Daoy (cell line): ENCODE data around the gene ZNF175. TPM values are rescaled to one million over a fixed set of nuclear protein-coding genes. Genes with fewer than 3 reads are reported as not detected.

Experiments used
- DNase-seq: peaks from one replicate; pipeline ENCODE4 v3.0.0-alpha.2; 2015; ENCODE audit warnings: low read depth
- total RNA-seq: library from RNA; depleted of rRNA; stranded (reverse); fragments of >200 nt; shearing (Covaris generic); gene quantifications from 2 replicates; pipeline ENCODE4 v1.2.3, GENCODE V29; 2014

Gene ZNF175
- total RNA-seq, 1 experiment from 2014 or later, result 4.5 TPM

DNA sequence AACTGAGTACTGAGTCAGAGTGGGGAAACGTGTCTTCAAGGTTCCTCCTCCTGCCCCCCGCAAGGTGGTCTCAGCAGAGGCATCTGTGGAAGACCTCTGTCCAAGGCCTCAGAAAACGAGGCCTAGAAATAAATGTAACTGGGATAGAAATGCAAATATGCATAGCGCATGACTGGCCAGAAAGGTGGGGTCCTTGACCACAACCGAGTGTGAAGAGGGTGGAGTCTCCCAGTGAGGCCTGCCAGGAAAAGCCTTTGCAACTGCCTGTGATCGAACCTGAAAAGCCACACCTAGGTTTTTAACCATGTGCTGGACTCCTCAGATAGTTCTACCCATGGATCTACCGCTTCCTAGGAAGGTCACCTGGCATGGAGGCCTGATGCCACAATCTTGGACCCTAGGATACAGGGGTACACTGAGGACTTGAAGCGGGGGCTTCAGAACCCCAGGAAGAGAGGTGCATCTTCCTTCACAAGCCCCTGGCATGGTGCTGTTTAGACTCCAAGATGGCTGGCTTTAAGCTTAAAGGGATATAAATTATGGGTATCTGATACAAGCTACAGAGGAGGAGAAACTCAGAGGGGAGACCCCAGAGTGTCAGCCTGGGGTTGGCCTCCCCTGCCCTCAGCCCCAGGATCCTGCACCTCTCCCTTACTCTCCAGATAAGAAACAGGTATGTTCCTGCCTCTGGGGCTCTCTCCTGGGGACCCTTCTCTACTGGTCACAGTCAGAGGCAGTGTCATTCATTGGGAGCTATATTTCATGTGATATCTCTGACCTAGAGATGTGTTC, 21.4 kb upstream of the ZNF175 start:
- no peak for DNase-seq

- no peak for DNase-seq
Measured at GRCh38 chr19:51550848-51551672, 20.0 kb upstream of the ZNF175 start.

- no peak for DNase-seq
Measured at GRCh38 chr19:51551673-51552432, 19.2 kb upstream of the ZNF175 start.

DNA sequence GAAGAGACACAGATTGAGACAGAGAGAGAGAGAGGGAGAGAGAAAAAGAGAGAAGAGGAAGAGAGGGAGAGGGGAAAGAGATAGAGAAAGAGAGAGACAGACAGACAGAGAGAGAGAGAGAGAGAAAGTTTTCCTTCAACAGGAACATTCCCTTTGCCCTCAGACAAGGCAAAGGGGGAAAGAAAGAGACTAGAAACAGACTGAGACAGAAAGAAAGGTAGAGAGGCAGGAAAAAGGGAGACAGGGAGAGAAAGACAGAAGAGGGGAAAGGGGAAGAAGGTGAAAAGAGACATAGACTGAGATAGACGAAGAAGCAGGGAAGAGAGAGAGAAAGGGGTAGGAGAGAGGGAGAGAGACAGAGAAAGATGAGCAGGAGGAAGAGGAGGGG, 18.5 kb upstream of the ZNF175 start:
- DNase-seq, result no peak

DNA sequence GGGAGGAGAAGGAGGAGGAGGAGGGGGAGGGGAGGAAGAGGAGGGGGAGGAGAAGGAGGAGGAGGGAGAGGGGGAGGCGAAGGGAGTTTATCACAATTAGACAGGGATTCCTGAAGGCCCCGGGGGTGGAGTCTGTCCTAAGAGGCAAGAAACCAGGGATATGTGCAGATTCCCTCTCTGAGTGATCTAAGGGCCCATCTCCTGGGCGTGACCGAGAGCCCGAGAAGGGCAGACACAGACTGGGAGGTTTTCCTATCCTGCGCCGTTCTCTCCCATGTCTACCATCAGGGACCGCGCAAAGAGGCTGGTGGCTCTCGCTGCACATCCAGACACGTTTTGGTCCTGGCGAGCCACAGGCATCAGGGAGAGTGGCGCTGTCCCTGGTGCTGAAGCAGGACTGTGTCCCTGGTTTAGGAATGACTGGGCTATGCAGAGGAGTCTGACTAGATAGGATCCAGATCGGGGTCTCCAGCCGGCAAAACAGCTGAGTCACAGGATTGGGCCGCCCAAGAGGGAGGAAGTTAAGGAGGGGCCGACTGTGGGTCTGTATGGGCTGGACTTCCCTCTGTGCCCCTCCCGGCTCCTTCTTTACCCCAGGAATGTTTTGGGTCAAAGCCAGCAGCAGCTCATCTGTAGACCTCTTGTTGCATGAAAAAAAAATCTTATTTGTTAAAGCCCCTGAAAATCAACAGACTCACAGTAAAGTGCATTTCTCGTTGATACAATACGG, 17.9 kb upstream of the ZNF175 start:
- DNase-seq, result peak; percentile 85

DNA sequence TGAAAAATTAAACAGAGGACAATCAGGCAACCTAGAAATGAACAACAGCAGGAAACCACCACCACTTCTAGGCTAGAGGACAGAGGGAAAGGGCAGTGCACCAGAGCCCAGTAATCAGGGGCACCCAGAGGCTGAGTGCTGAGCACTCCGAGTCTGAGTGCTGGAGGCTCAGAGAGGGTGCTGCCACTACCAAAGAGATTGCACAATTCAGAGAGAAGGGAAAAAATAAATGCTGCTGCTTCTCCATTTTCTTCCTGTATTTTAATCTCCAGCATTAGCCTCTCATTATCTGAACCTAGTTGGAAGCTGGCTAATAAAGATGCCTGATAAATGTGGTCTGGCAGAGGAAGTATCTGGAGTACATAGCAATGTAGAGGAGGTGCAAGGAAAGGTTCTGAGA, 11.8 kb upstream of the ZNF175 start:
- DNase-seq, result no peak

DNA sequence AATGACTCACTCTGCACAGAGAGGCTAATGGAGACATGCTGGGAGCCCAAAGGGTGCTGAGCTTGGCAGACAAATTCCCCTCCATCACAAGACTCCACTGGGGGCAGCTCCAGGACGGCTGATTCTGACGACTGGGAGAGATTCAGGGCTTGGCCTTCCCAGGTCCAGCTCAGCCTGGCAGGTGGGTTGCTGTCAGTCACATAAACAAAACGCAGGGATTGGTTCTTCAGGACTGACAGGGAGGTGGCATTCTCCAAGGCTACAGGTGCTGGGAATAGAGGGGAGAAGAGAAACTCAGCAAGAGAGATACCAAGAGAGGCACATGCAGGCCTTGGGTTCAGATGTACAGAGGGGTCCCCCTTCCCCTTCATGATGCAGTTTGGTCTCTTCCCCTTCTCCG, 10.7 kb upstream of the ZNF175 start:
- DNase-seq, result no peak

GRCh38 chr19:51564791-51565190, 6.3 kb upstream of the ZNF175 start:
- no peak for DNase-seq

GRCh38 chr19:51565583-51565982, 5.5 kb upstream of the ZNF175 start:
- no peak for DNase-seq

- no peak for DNase-seq
Measured at GRCh38 chr19:51566489-51567100, 4.5 kb upstream of the ZNF175 start.

- no peak for DNase-seq
Measured at GRCh38 chr19:51567583-51567982, 3.5 kb upstream of the ZNF175 start.

GRCh38 chr19:51568456-51568855, 2.6 kb upstream of the ZNF175 start:
- DNase-seq, result no peak

DNA sequence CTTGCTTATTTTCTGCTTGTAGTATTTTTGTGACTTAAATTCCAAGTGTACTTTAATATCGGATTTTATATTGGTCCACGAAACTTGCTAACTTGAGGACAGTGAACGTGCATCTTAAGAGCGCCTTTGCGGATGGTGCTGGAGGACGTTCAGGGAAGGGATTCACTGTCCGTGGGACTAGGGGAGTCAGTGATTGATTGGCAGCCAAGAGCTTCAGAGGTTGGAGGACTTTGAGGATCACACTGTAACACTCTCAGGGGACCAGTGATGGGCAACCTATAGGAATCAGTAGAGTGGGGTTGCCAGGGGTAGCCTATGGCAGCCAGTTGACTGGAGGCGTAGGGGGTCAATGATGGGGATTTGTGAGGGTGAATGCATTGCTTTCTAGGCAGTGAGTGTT, 516 bp downstream of the ZNF175 start:
- DNase-seq, result peak; percentile 11

GRCh38 chr19:51572410-51572809, 1.3 kb downstream of the ZNF175 start:
- no peak for DNase-seq

DNA sequence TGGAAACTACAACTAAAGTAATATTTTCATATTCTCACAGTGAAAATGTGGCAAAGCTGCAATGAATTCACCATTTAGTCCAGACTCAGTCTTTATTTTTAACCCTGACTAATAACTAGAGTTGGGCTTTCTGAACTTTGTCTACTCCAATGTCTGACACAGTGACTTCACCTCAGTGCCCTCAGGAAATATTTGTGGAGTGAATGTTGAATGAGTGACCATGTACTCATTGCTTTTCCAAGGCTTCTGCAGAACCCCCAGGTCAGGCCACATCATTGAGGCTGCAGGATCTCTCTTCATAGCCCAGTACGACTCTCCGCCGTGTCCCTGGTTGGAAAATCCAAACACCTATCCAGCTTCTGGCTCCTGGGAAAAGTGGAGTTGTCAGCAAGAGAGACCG, 1.8 kb downstream of the ZNF175 start:
- peak; percentile 46 for DNase-seq

DNA sequence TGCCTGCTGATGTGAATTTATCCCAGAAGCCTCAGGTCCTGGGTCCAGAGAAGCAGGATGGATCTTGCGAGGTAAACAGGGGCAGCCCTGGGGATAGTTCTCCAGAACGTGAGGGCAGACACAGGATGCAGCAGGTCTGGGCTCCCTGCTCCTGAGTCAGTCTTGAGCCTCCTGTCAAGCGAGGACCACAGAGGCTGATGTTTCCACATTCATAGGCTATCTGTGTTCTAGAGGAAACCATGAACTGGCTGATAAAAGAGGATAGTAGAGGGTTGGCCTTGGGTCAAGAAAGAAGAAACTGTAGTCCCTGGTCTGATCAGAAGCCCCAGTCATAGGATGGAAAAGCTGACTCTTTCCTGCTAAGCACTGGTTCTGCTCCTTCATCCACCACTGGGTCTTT, 2.2 kb downstream of the ZNF175 start:
- DNase-seq, result no peak

- no peak for DNase-seq
Measured at GRCh38 chr19:51576850-51577249, 5.8 kb downstream of the ZNF175 start.

GRCh38 chr19:51586103-51586728, 15.1 kb downstream of the ZNF175 start:
- DNase-seq, result no peak

GRCh38 chr19:51586799-51587198, 15.7 kb downstream of the ZNF175 start:
- no peak for DNase-seq

GRCh38 chr19:51587264-51588191, 16.4 kb downstream of the ZNF175 start:
- DNase-seq, result no peak
